T-helper 22 cell (primary cell): ENCODE data around the gene OR11H6.
"Not testable (repeated sequence)": the region's sequence is repeated elsewhere in the genome, so short reads cannot be mapped to it uniquely, and the experiment has no call there.

Source experiments
- DNase-seq: peaks from one replicate; pipeline ENCODE4 v3.0.0-alpha.2; 2020; ENCODE audit warnings: low read depth

OR11H6 gene

DNA sequence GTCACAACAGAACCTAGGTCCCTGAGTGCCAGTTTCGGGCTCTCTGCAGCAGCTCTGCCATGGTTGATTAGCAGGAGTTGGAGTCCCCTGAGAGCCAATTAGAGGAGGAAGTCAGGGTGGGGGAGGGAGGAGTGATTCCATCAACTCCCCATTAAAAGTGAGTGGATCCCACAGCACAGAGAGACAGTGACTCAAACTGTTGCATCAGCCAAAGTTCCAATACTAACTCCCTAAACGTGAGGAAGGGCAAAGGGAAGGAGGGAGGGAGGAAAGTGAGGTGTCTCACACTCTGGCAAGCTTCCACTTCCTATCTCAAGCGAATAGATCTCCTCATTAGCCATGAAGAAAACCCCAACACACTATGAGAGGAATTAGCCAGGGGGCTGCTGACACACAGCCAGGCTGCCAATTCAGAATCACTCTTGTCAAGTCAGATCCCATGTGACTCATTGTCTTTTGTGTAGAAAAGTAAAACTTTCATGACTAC is 39.2 kb downstream of the OR11H6 start:
- no peak for DNase-seq

DNA sequence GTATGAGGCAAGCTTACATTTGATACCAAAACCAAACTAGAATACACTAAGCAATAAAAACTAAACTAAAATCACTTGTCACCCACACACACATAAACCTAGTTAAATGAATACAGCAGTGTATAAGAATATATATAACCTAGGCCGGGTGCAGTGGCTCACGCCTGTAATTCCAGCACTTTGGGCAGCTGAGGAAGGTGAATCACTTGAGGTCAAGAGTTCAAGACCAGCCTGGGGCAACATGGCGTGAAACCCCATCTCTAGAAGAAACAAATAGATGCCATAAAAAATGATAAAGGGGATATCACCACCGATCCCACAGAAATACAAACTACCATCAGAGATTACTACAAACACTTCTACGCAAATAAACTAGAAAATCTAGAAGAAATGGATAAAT is 40.9 kb downstream of the OR11H6 start:
- DNase-seq, result not testable (repeated sequence)

DNA sequence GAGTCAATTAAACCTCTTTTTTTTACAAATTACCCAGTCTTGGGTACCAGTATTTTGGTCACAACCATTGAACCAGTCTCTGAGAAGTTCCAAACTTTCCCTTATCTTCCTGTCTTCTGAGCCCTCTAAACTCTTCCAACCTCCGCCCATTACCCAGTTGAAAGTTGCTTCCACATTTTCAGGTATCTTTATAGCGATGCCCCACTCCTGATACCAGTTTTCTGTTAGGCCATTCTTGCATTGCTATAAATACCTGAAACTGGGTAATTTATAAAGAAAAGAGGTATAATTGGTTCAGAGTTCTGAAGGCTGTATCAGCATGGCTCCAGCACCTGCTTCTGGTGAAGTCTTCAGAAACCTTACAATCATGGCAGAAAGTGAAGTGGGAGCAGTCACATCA is 50.6 kb downstream of the OR11H6 start:
- no peak for DNase-seq
